IPS-NIHi7 (cell line): ENCODE measurements around the gene NBPF14.
"Not testable (repeated sequence)": the region's sequence is repeated elsewhere in the genome, so short reads cannot be mapped to it uniquely, and the experiment has no call there.

Experiments used
- DNase-seq: peaks from one replicate; pipeline ENCODE4 v3.0.0; 2012; ENCODE audit warnings: mixed read lengths; ENCODE audit errors: extremely low spot score

The NBPF14 gene, protein sequence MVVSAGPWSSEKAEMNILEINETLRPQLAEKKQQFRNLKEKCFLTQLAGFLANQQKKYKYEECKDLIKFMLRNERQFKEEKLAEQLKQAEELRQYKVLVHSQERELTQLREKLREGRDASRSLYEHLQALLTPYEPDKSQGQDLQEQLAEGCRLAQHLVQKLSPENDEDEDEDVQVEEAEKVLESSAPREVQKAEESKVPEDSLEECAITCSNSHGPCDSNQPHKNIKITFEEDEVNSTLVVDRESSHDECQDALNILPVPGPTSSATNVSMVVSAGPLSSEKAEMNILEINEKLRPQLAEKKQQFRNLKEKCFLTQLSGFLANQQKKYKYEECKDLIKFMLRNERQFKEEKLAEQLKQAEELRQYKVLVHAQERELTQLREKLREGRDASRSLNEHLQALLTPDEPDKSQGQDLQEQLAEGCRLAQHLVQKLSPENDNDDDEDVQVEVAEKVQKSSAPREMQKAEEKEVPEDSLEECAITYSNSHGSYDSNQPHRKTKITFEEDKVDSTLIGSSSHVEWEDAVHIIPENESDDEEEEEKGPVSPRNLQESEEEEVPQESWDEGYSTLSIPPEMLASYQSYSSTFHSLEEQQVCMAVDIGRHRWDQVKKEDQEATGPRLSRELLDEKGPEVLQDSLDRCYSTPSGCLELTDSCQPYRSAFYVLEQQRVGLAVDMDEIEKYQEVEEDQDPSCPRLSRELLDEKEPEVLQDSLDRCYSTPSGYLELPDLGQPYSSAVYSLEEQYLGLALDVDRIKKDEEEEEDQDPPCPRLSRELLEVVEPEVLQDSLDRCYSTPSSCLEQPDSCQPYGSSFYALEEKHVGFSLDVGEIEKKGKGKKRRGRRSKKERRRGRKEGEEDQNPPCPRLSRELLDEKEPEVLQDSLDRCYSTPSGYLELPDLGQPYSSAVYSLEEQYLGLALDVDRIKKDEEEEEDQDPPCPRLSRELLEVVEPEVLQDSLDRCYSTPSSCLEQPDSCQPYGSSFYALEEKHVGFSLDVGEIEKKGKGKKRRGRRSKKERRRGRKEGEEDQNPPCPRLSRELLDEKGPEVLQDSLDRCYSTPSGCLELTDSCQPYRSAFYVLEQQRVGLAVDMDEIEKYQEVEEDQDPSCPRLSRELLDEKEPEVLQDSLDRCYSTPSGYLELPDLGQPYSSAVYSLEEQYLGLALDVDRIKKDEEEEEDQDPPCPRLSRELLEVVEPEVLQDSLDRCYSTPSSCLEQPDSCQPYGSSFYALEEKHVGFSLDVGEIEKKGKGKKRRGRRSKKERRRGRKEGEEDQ (N-terminal part only)

GRCh38 chr1:148595911-148596310 lies at the start of gene NBPF14:
Gene NBPF14, minus strand, starts transcription at chr1:148596011. Its CDS starts 294 bp downstream, at chr1:148595717.
- not testable (repeated sequence) for DNase-seq

- DNase-seq = not testable (repeated sequence)
Measured at GRCh38 chr1:148625451-148625850, 29.6 kb upstream of the NBPF14 start.

GRCh38 chr1:148618216-148618615 lies 22.4 kb upstream of the NBPF14 start:
- not testable (repeated sequence) for DNase-seq

GRCh38 chr1:148605266-148605665 lies 9.5 kb upstream of the NBPF14 start:
- DNase-seq = not testable (repeated sequence)

GRCh38 chr1:148595360-148595759 lies 451 bp downstream of the NBPF14 start:
- DNase-seq = not testable (repeated sequence)

- DNase-seq = not testable (repeated sequence)
Measured at GRCh38 chr1:148591098-148591497, 4.7 kb downstream of the NBPF14 start.

GRCh38 chr1:148532158-148532557 lies 63.7 kb downstream of the NBPF14 start:
- DNase-seq = not testable (repeated sequence)

DNA sequence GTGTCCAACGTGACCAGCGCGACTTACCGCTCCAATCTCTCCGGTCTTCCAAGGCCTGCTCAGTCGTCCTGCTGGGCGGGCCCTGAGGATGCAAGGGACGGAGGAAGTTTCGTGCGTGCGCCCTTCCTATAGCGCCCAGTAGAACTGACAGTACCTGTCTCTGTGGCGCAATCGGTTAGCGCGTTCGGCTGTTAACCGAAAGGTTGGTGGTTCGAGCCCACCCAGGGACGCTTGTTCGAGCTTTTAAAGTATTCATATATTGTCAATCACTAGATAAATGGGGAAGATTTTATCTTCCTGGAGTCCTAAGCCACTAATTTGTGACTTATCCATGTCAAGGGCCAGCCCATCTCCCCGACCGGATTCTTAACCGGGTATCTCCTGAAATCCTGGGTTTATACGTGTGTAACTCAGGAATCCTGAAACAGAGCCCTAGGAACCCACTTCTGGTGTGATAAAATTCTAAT lies 66.7 kb downstream of the NBPF14 start:
- DNase-seq = not testable (repeated sequence)

DNA sequence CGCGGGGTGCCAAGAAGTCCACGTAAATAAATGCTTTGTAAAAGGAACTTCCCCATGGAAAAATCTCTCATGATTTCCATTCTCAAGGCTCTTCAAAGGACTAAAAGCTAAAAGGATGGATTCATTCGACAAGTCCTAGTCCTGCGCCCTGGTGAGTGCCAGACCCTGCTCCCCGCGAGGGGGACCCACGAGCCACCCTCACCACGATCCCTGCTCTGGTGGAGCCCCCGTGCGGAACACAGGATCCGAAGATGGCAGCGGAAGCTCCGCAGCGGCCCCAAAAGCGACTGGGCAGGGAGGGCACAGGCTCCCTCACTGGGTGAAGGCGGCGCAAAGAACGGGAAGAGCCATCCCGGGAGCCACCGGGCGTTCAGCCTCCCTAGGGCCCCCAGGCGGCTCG lies 67.2 kb downstream of the NBPF14 start:
- DNase-seq = not testable (repeated sequence)

GRCh38 chr1:148526587-148526986 lies 69.2 kb downstream of the NBPF14 start:
- not testable (repeated sequence) for DNase-seq

GRCh38 chr1:148523205-148524144 lies 72.3 kb downstream of the NBPF14 start:
- not testable (repeated sequence) for DNase-seq

- DNase-seq = peak; percentile 63
Measured at GRCh38 chr1:148522561-148523204, 73.1 kb downstream of the NBPF14 start.

- not testable (repeated sequence) for DNase-seq
Measured at GRCh38 chr1:148522072-148522471, 73.7 kb downstream of the NBPF14 start.

- not testable (repeated sequence) for DNase-seq
Measured at GRCh38 chr1:148514310-148514709, 81.5 kb downstream of the NBPF14 start.

GRCh38 chr1:148512571-148513184 lies 83.1 kb downstream of the NBPF14 start:
- not testable (repeated sequence) for DNase-seq

DNA sequence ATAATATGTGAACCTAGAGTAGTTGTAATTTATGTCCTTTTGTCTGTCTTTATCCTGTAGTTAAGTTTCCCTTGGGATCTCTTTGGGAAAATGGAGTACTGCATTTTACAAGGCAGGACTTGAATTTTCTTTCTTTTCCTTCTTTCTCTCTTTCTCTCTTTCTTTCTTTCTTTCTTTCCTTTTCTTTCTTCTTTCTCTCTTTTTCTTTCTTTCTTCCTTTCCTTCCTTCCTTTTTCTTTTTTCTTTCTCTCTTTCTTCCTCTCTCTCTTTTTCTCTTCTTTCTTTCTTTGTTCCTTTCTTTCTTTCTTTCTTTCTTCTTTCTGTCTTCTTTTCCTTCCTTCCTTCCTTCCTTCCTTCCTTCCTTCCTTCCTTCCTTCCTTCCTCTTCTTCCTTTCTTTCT lies 101.9 kb downstream of the NBPF14 start:
- DNase-seq = not testable (repeated sequence)

- DNase-seq = not testable (repeated sequence)
Measured at GRCh38 chr1:148483029-148483428, 112.8 kb downstream of the NBPF14 start, which contains the start of gene PPIAL4G. Gene PPIAL4G, minus strand, starts transcription at chr1:148483302. Its CDS starts 50 bp downstream, at chr1:148483252.
